Thyroid gland (tissue), 4 donors: Measurements from ENCODE around the gene NRDE2. TPM values are rescaled to one million over a fixed set of nuclear protein-coding genes. Genes with fewer than 3 reads are reported as not detected.
"Not testable (repeated sequence)": the region's sequence is repeated elsewhere in the genome, so short reads cannot be mapped to it uniquely, and the experiment has no call there.

ENCODE experiments used
- DNase-seq, 2 donors: peaks; one replicate each; pipeline ENCODE4 v3.0.0-alpha.2; 2019
- H3K27ac ChIP-seq, 3 donors: fragments of 200-600 bp; sonication (generic); 1 replicate in 2 of 3; 2 replicates in 1 of 3; pipeline ENCODE4 v1.5.1; 2016 to 2019; ENCODE audit warnings: mild to moderate bottlenecking in 1 of 3, moderate library complexity in 1 of 3
- H3K27me3 ChIP-seq: fragments of 200-600 bp; sonication (generic); one replicate; pipeline ENCODE4 v1.5.1; 2019
- H3K36me3 ChIP-seq, 2 donors: fragments of 200-600 bp; sonication (generic); one replicate each; pipeline ENCODE4 v1.5.1; 2016 to 2019
- H3K4me1 ChIP-seq, 2 donors: fragments of 200-600 bp; sonication (generic); one replicate each; pipeline ENCODE4 v1.5.1; 2017 to 2019
- H3K4me3 ChIP-seq, 3 donors: fragments of 200-600 bp; sonication (generic); replicated peaks in 1 of 3; 1 replicate in 2 of 3; 2 replicates in 1 of 3; pipeline ENCODE4 v1.5.1; 2016; ENCODE audit warnings: mild to moderate bottlenecking in 1 of 3
- H3K9me3 ChIP-seq: fragments of 200-600 bp; sonication (generic); one replicate; pipeline ENCODE4 v1.5.1; 2017
- POLR2A ChIP-seq, 2 donors: fragments of 450-650 bp; IDR thresholded peaks; one replicate each; pipeline ENCODE4 v1.6.1; 2017; ENCODE audit warnings: antibody characterized with exemption in 2 of 2, mild to moderate bottlenecking in 2 of 2, moderate library complexity in 1 of 2
- WGBS, 2 donors: methylation state at CpG; one replicate each; pipeline ENCODE4 v1.1.5; 2017; 5-methylcytosine and 5-hydroxymethylcytosine counted together
- intact Hi-C: fragments of 100-400 bp; cut with DNase I; formaldehyde crosslinking; loops from one replicate; pipeline ENCODE4 v1.15.1; 2023
- total RNA-seq, 4 donors: library from RNA; depleted of rRNA; stranded (reverse); fragments of >200 nt; gene quantifications; one replicate each; pipeline ENCODE4 v1.2.3, GENCODE V29; 2016
- TF ChIP-seq, protein P1 (sequence below), 6 experiments: fragments of 200-600 bp in 3 of 6; fragments of 450-650 bp in 3 of 6; sonication (generic) in 3 of 6; IDR thresholded peaks; one replicate each; pipeline ENCODE4 v1.5.1; 2016 to 2019; ENCODE audit warnings: antibody characterized with exemption in 6 of 6, mild to moderate bottlenecking in 2 of 6, inconsistent platforms in 1 of 6, moderate library complexity in 1 of 6

NRDE2 gene
- total RNA-seq, 4 donors from 2014 or later: 21.7 to 38.7 (median 26.7) TPM

GRCh38 chr14:90239139-90239538, 92.6 kb downstream of the NRDE2 start:
- no peak for DNase-seq
- no peaks in the 10 kb centered on the region for H3K4me1 ChIP-seq
- 79 to 80% methylated on average over 3 of the region's 3 CpGs for WGBS, 2 donors
- H3K9me3 ChIP-seq: no peaks in the 10 kb centered on the region
- TF ChIP-seq, protein P1, sequence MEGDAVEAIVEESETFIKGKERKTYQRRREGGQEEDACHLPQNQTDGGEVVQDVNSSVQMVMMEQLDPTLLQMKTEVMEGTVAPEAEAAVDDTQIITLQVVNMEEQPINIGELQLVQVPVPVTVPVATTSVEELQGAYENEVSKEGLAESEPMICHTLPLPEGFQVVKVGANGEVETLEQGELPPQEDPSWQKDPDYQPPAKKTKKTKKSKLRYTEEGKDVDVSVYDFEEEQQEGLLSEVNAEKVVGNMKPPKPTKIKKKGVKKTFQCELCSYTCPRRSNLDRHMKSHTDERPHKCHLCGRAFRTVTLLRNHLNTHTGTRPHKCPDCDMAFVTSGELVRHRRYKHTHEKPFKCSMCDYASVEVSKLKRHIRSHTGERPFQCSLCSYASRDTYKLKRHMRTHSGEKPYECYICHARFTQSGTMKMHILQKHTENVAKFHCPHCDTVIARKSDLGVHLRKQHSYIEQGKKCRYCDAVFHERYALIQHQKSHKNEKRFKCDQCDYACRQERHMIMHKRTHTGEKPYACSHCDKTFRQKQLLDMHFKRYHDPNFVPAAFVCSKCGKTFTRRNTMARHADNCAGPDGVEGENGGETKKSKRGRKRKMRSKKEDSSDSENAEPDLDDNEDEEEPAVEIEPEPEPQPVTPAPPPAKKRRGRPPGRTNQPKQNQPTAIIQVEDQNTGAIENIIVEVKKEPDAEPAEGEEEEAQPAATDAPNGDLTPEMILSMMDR (IDR thresholded peaks at IDR 0.05): no peak
- no peak for TF ChIP-seq POLR2A (IDR thresholded peaks at IDR 0.05)
- no peak overlapping the region for H3K4me3 ChIP-seq
- intact Hi-C loops: no loop called here
- H3K27me3 ChIP-seq: no peaks in the 10 kb centered on the region
- no peak overlapping the region for H3K27ac ChIP-seq
- H3K36me3 ChIP-seq: no peaks in the 10 kb centered on the region

DNA sequence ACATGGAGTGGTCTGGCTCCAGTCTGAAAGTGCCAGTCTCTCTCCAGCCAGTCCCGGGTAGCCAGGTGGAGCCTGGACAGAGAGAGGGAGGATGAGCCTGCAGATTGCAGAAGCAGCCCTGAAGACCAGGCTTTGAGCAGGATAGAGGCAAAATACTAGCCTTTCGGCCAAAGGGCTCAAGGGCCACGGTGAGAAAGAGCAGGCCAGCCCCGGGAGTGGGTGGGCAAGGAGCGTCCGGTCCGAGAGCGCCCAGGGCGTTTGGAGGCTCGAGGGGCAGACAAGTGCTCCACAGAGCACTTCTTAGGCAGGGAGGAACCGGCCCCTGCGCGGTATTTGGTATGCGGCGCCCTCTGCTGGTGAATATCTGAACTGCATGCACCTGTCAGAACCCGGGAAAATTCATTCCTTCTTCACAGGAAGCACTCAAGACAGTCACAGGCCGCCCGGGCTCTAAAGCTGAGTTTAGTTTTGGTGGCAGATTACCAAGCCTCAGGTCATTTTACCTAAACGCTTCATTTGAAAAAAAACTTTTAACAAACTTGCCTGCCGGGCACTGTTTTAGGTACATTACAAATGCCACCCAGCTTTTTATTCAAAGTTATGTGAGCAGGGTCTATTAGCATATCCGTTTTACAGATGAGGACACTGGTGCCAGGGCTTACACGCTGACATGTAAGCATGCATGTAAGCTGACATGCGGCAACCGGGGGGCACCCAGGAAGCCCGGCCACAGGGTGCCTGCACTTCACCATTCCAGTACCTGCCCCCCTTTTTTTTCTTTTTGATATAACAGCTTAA, 96.4 kb downstream of the NRDE2 start:
- peak; percentile 76 to 79 for DNase-seq
- intact Hi-C loops: no loop called here
- H3K4me1 ChIP-seq: no peaks in the 10 kb centered on the region
- TF ChIP-seq POLR2A (IDR thresholded peaks at IDR 0.05): no peak
- TF ChIP-seq, protein P1 (IDR thresholded peaks at IDR 0.05): peak; percentile 89 to 99 (median 96)
- H3K9me3 ChIP-seq: no peaks in the 10 kb centered on the region
- no peak overlapping the region for H3K27ac ChIP-seq
- no peaks in the 10 kb centered on the region for H3K36me3 ChIP-seq
- H3K27me3 ChIP-seq: no peaks in the 10 kb centered on the region
- H3K4me3 ChIP-seq: no peak overlapping the region
- WGBS, 2 donors: 13 to 16% methylated on average over 25 of the region's 25 CpGs

DNA sequence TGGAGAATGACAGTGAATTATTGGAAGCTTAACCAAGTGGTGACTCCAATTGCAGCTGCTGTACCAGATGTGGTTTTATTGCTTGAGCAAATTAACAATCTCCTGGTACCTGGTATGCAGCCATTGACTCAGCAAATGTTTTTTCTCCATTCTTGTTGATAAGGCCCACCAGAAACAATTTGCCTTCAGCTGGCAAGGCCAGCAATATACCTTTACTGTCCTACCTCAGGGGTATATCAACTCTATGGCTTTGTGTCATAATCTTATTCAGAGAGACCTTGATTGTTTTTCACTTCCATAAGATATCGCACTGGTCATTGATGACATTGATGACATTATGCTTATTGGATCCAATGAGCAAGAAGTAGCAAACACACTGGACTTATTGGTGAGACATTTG, 101.8 kb downstream of the NRDE2 start:
- H3K36me3 ChIP-seq, H3K9me3 ChIP-seq, H3K4me3 ChIP-seq, H3K27me3 ChIP-seq, H3K4me1 ChIP-seq, DNase-seq, H3K27ac ChIP-seq: not testable (repeated sequence)
- intact Hi-C loops: loop anchor here (5.0 kb wide), 1 partner anchor 258 kb away; no protein-coding TSS in a partner anchor
- WGBS, 2 donors: 97 to 100% methylated on average over 1 of the region's 1 CpG

- H3K4me3 ChIP-seq: no peak overlapping the region
- H3K27me3 ChIP-seq: no peaks in the 10 kb centered on the region
- H3K9me3 ChIP-seq: no peaks in the 10 kb centered on the region
- no peak for DNase-seq
- 81 to 85% methylated on average over 4 of the region's 4 CpGs for WGBS, 2 donors
- H3K4me1 ChIP-seq: no peaks in the 10 kb centered on the region
- no peaks in the 10 kb centered on the region for H3K36me3 ChIP-seq
- no peak overlapping the region for H3K27ac ChIP-seq
- TF ChIP-seq, protein P1 (IDR thresholded peaks at IDR 0.05): no peak
- TF ChIP-seq POLR2A (IDR thresholded peaks at IDR 0.05): no peak
- intact Hi-C loops: no loop called here
These were observed 103.3 kb downstream of the NRDE2 start for GRCh38 chr14:90228478-90228877.

Other genes with a start within 250 kb of the NRDE2 start
- gene PSMC1, start 75.4 kb downstream of the NRDE2 start, total RNA-seq: 100 to 1,000 TPM in 3 of 4 donors, 10 to 100 TPM in 1; 86.8 to 163 (median 133) TPM
- gene CALM1, start 65.1 kb upstream of the NRDE2 start, total RNA-seq: 100 to 1,000 TPM; 262 to 355 (median 294) TPM